ENCODE results near the gene TMEM43.

The TMEM43 gene

GRCh38 chr3:14154895-14155440, 30.1 kb downstream of the TMEM43 start:
- DNase-seq (ENCODE audit: insufficient read length, low spot score) (no peak), FAIRE-seq (no peak)
- TF ChIP-seq TAF1 (IDR thresholded peaks at IDR 0.05; ENCODE audit: low read depth, low read length) (no peak), POLR2AphosphoS5 (IDR thresholded peaks at IDR 0.05; ENCODE audit: low read depth, low read length) (no peak), PAX5 (IDR thresholded peaks at IDR 0.05; ENCODE audit: insufficient read depth, low read length, severe bottlenecking) (no peak), POU2F2 (IDR thresholded peaks at IDR 0.05; ENCODE audit: low read depth, low read length) (no peak), SPI1 (IDR thresholded peaks at IDR 0.05; ENCODE audit: low read depth, low read length) (no peak), POLR2A (IDR thresholded peaks at IDR 0.05; ENCODE audit: low read depth, low read length) (no peak)

- DNase-seq (ENCODE audit: insufficient read length, low spot score), result no peak
- no peak for FAIRE-seq
- TF ChIP-seq SPI1 (IDR thresholded peaks at IDR 0.05; ENCODE audit: low read depth, low read length) (no peak), POLR2A (IDR thresholded peaks at IDR 0.05; ENCODE audit: low read depth, low read length) (no peak), PAX5 (IDR thresholded peaks at IDR 0.05; ENCODE audit: insufficient read depth, low read length, severe bottlenecking) (no peak), TAF1 (IDR thresholded peaks at IDR 0.05; ENCODE audit: low read depth, low read length) (no peak)
Observed at GRCh38 chr3:14156201-14156600, 31.3 kb downstream of the TMEM43 start.

GRCh38 chr3:14156843-14157561, 32.1 kb downstream of the TMEM43 start:
- DNase-seq (ENCODE audit: insufficient read length, low spot score), result no peak
- no peak for FAIRE-seq
- TF ChIP-seq PAX5 (IDR thresholded peaks at IDR 0.05; ENCODE audit: insufficient read depth, low read length, severe bottlenecking), result no peak
- TF ChIP-seq POLR2AphosphoS5 (IDR thresholded peaks at IDR 0.05; ENCODE audit: low read depth, low read length), result no peak
- TF ChIP-seq POU2F2 (IDR thresholded peaks at IDR 0.05; ENCODE audit: low read depth, low read length), result no peak

GRCh38 chr3:14157951-14158350, 33.1 kb downstream of the TMEM43 start:
- no peak for TF ChIP-seq SPI1 (IDR thresholded peaks at IDR 0.05; ENCODE audit: low read depth, low read length)
- no peak for TF ChIP-seq POU2F2 (IDR thresholded peaks at IDR 0.05; ENCODE audit: low read depth, low read length)
- TF ChIP-seq POLR2A (IDR thresholded peaks at IDR 0.05; ENCODE audit: low read depth, low read length), result no peak
- TF ChIP-seq PAX5 (IDR thresholded peaks at IDR 0.05; ENCODE audit: insufficient read depth, low read length, severe bottlenecking), result no peak
- TF ChIP-seq POLR2AphosphoS5 (IDR thresholded peaks at IDR 0.05; ENCODE audit: low read depth, low read length), result no peak
- TF ChIP-seq TAF1 (IDR thresholded peaks at IDR 0.05; ENCODE audit: low read depth, low read length), result no peak
- FAIRE-seq (no peak), DNase-seq (ENCODE audit: insufficient read length, low spot score) (no peak)

- FAIRE-seq (no peak), DNase-seq (ENCODE audit: insufficient read length, low spot score) (no peak)
- no peak for TF ChIP-seq POU2F2 (IDR thresholded peaks at IDR 0.05; ENCODE audit: low read depth, low read length)
- TF ChIP-seq TAF1 (IDR thresholded peaks at IDR 0.05; ENCODE audit: low read depth, low read length), result no peak
- TF ChIP-seq SPI1 (IDR thresholded peaks at IDR 0.05; ENCODE audit: low read depth, low read length), result no peak
- no peak for TF ChIP-seq POLR2AphosphoS5 (IDR thresholded peaks at IDR 0.05; ENCODE audit: low read depth, low read length)
- no peak for TF ChIP-seq POLR2A (IDR thresholded peaks at IDR 0.05; ENCODE audit: low read depth, low read length)
- TF ChIP-seq PAX5 (IDR thresholded peaks at IDR 0.05; ENCODE audit: insufficient read depth, low read length, severe bottlenecking), result no peak
Observed at GRCh38 chr3:14158370-14158769, 33.5 kb downstream of the TMEM43 start.

- FAIRE-seq (no peak), DNase-seq (ENCODE audit: insufficient read length, low spot score) (no peak)
- no peak for TF ChIP-seq POLR2A (IDR thresholded peaks at IDR 0.05; ENCODE audit: low read depth, low read length)
- no peak for TF ChIP-seq PAX5 (IDR thresholded peaks at IDR 0.05; ENCODE audit: insufficient read depth, low read length, severe bottlenecking)
- TF ChIP-seq SPI1 (IDR thresholded peaks at IDR 0.05; ENCODE audit: low read depth, low read length), result no peak
- no peak for TF ChIP-seq POU2F2 (IDR thresholded peaks at IDR 0.05; ENCODE audit: low read depth, low read length)
- TF ChIP-seq POLR2AphosphoS5 (IDR thresholded peaks at IDR 0.05; ENCODE audit: low read depth, low read length), result no peak
- TF ChIP-seq TAF1 (IDR thresholded peaks at IDR 0.05; ENCODE audit: low read depth, low read length), result no peak
Observed at GRCh38 chr3:14159426-14159825, 34.6 kb downstream of the TMEM43 start.

- DNase-seq (ENCODE audit: insufficient read length, low spot score) (no peak), FAIRE-seq (no peak)
- TF ChIP-seq POLR2A (IDR thresholded peaks at IDR 0.05; ENCODE audit: low read depth, low read length) (no peak), POLR2AphosphoS5 (IDR thresholded peaks at IDR 0.05; ENCODE audit: low read depth, low read length) (no peak), TAF1 (IDR thresholded peaks at IDR 0.05; ENCODE audit: low read depth, low read length) (no peak), POU2F2 (IDR thresholded peaks at IDR 0.05; ENCODE audit: low read depth, low read length) (no peak), PAX5 (IDR thresholded peaks at IDR 0.05; ENCODE audit: insufficient read depth, low read length, severe bottlenecking) (no peak)
Observed at GRCh38 chr3:14161282-14161681, 36.4 kb downstream of the TMEM43 start.

- FAIRE-seq (no peak), DNase-seq (ENCODE audit: insufficient read length, low spot score) (no peak)
- TF ChIP-seq POU2F2 (IDR thresholded peaks at IDR 0.05; ENCODE audit: low read depth, low read length) (no peak), PAX5 (IDR thresholded peaks at IDR 0.05; ENCODE audit: insufficient read depth, low read length, severe bottlenecking) (no peak), POLR2A (IDR thresholded peaks at IDR 0.05; ENCODE audit: low read depth, low read length) (no peak), TAF1 (IDR thresholded peaks at IDR 0.05; ENCODE audit: low read depth, low read length) (no peak), POLR2AphosphoS5 (IDR thresholded peaks at IDR 0.05; ENCODE audit: low read depth, low read length) (no peak), SPI1 (IDR thresholded peaks at IDR 0.05; ENCODE audit: low read depth, low read length) (no peak)
Observed at GRCh38 chr3:14162178-14162577, 37.3 kb downstream of the TMEM43 start.

GRCh38 chr3:14166877-14167603, 42.2 kb downstream of the TMEM43 start:
- TF ChIP-seq POU2F2 (IDR thresholded peaks at IDR 0.05; ENCODE audit: low read depth, low read length) (no peak), SPI1 (IDR thresholded peaks at IDR 0.05; ENCODE audit: low read depth, low read length) (no peak), PAX5 (IDR thresholded peaks at IDR 0.05; ENCODE audit: insufficient read depth, low read length, severe bottlenecking) (no peak), POLR2AphosphoS5 (IDR thresholded peaks at IDR 0.05; ENCODE audit: low read depth, low read length) (no peak), POLR2A (IDR thresholded peaks at IDR 0.05; ENCODE audit: low read depth, low read length) (no peak), TAF1 (IDR thresholded peaks at IDR 0.05; ENCODE audit: low read depth, low read length) (no peak)
- DNase-seq (ENCODE audit: insufficient read length, low spot score), result no peak
- no peak for FAIRE-seq
